Measurements from ENCODE around the gene DDX27.
A peak's percentile ranks its signal among the peaks of the same experiment; 100 is the strongest.
"Not testable (repeated sequence)": the region's sequence is repeated elsewhere in the genome, so short reads cannot be mapped to it uniquely, and the experiment has no call there.

DDX27 gene, protein sequence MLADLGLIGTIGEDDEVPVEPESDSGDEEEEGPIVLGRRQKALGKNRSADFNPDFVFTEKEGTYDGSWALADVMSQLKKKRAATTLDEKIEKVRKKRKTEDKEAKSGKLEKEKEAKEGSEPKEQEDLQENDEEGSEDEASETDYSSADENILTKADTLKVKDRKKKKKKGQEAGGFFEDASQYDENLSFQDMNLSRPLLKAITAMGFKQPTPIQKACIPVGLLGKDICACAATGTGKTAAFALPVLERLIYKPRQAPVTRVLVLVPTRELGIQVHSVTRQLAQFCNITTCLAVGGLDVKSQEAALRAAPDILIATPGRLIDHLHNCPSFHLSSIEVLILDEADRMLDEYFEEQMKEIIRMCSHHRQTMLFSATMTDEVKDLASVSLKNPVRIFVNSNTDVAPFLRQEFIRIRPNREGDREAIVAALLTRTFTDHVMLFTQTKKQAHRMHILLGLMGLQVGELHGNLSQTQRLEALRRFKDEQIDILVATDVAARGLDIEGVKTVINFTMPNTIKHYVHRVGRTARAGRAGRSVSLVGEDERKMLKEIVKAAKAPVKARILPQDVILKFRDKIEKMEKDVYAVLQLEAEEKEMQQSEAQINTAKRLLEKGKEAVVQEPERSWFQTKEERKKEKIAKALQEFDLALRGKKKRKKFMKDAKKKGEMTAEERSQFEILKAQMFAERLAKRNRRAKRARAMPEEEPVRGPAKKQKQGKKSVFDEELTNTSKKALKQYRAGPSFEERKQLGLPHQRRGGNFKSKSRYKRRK

GRCh38 chr20:49219091-49219923 lies at the start of gene DDX27:
Gene DDX27, plus strand, starts transcription at chr20:49219416. Its CDS starts 33 bp downstream, at chr20:49219449.
- DNase-seq, result peak; percentile 98

DNA sequence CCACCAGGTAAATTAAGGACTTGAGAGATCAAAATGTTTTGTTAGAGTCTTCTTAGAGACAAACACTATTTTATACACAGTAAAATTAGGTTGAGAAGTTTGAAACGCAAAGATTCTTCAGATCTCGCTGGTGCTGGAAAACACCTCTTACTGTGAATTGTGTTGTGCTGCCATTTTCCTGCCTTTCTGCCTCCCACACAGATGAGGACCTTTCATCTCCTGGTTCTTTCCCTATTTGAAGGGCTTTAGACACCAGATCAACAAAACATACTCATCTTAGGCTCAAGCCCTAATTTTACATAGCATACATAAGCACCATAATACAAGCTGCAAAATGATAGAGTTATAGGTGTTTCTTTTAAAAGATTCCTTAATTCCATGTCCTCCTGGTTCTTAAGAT lies 49.7 kb upstream of the DDX27 start:
- no peak for DNase-seq

GRCh38 chr20:49170714-49171113 lies 48.5 kb upstream of the DDX27 start:
- no peak for DNase-seq

DNA sequence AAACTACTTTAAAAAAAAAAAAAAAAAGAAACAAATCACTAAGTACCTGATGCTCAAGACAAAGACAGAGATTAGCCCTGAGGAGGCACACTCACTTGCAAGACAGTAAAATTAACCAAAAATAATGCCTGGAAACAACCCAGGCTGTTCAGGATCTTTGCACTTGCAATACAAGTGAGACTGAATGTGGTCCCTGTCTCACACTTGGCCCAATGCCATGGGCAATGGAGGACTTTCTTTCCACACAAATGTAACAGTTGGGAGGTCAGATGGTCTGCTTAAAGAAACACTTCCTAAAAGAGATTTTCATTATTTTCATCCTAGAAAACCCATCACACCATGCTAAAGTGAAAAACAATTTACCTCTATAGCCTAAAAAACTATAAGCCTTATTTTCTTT lies 47.3 kb upstream of the DDX27 start:
- no peak for DNase-seq

DNA sequence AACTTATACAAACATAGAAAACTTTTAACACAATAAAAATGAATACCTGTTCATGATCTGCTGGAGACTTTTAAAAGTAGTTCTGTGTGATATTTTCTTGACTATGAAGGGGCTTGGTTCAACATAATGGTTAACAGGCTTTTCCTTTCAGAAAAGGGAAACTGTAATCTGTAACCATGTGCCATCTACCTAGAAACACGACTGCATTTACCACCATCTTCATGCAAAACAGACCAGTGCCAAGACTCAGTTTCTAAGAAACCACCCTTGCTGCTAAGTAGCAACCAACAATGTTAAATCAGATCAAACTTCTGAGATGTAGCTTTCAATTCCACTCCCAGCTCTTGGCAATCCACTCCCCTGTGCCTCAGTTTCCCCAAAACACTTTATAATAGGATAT lies 46.8 kb upstream of the DDX27 start:
- DNase-seq, result no peak

- DNase-seq, result no peak
These were observed 45.0 kb upstream of the DDX27 start for GRCh38 chr20:49174183-49174582.

GRCh38 chr20:49179368-49180277 lies 39.6 kb upstream of the DDX27 start:
- DNase-seq, result no peak

DNA sequence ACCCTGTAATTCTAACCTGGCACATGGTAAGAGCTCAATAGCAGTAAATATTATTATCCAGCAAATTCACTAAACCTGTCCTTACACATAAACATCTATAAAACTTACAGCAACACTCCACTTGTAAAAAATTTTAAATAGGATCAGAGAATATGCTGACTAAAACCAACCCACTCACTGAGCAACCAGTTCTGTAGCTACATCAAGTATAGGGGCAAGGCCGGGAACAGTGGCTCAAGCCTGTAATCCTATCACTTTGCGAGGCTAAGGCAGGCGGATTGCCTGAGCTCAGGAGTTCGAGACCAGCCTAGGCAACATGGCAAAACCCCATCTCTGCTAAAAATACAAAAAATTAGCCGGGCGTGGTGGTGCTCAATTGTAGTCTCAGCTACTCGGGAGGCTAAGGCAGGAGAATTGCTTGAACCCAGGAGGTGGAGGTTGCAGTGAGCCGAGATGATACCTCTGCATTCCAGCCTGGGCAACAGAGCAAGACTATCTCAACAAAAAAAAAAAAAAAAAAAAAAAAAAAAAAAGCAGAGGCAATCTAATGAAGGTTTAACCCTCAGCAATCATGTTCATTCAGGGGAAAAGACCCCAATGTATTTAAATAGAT lies 37.8 kb upstream of the DDX27 start:
- no peak for DNase-seq

GRCh38 chr20:49183444-49183843 lies 35.8 kb upstream of the DDX27 start:
- no peak for DNase-seq

DNA sequence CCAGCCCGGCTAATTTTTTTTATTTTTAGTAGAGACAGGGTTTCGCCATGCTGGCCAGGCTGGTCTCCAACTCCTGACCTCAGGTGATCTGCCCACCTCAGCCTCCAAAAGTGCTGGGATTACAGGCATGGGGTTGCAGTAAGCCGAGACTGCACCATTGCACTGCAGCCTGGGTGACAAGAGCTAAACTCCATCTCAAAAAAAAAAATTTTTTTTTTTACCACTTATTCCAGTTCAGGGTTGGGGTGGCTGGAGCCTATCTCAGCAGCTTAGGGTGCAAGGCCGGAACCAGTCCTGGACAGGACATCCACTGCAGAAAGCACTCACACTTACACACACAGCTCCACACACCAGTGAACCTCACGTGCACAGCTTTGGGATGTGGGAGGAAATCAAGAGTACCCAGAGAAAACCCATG lies 35.1 kb upstream of the DDX27 start:
- not testable (repeated sequence) for DNase-seq

- DNase-seq, result no peak
These were observed 34.5 kb upstream of the DDX27 start for GRCh38 chr20:49184691-49185070.

GRCh38 chr20:49185071-49185761 lies 34.0 kb upstream of the DDX27 start:
- DNase-seq, result no peak

DNA sequence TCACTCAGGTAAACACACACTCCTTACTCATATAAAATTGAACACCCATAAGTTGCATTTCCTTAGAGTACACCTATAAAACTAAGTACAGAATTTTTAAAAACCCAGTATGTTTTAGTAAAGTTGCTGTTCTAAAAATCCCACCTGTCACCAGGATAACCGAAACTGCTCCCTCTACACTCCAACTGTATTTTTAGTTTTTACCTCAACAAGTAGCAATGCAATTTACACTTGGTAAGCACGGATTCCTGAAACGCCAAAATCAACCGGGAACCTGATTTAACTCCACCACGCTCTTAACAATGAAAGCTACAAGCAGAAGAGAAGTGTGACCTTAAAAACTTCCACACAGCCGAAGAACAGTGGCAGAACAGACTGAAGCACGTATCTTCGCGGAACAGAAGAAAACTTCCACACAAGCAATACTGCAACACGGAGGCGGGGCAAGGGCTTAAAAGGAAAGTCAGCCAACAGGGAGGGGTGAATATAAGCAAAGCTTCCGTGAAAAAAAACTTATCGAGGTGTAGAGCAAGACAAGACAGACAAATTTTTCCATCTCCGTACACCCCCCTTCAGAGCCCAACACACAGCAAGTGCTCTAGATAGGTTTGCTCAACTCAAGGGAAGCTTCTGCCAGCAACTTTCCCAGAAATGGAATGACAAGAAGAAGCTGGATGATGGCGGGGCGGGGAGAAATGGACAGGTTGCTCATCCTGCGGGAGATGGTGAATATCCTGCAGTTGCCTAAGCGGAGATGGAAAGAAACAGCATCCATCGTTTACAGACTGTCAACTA lies 32.5 kb upstream of the DDX27 start:
- DNase-seq, result peak; percentile 81

GRCh38 chr20:49187330-49187850 lies 31.8 kb upstream of the DDX27 start:
- peak; percentile 19 for DNase-seq

- peak; percentile 94 for DNase-seq
These were observed 31.2 kb upstream of the DDX27 start, which contains the start of gene STAU1 for GRCh38 chr20:49187851-49188641. Gene STAU1, minus strand, starts transcription at chr20:49188334. Its CDS starts 22,133 bp downstream, at chr20:49166201.

DNA sequence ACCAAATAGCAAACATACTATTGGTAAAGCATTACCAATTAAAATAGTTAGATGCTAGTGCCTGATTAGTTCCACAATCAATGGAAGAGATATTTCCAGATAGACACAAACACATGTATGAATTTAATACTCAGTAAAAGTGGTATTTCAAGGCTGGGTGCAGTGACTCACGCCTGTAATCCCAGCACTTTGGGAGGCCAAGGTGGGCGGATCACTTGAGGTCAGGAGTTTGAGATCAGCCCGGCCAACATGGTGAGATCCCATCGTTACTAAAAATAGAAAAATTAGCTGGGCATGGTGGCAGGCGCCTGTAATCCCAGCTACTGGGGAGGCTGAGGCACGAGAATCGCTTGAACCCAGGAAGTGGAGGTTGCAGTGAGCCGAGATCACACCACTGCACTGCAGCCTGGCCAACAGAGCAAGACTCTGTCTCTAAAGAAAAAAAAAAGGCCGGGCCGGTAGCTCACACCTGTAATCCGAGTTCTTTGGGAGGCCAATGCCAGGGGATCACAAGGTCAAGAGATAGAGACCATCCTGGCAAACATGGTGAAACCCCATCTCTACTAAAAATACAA lies 26.2 kb upstream of the DDX27 start:
- not testable (repeated sequence) for DNase-seq

DNA sequence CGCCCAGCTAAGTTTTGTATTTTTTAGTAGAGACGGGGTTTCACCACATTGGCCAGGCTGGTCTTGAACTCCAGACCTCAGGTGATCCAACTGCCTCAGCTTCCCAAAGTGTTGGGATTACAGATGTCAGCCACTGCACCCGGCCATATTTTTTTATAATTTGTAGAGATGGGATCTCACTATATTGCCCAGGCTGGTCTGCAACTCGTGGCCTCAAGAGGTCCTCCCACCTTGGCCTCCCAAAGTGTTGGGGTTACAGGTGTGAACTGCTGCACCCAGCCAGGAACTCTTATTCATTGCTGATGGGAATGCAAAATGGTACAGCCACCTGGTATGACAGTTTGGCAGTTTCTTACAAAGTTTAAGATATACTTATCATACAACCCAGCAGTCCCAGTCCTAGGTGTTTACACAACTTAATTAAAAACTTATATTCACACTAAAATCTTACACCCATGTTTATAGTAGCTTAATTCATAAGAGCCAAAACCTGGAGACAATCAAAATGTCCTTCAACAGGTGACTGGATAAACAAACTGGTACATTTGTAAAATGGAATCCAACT lies 19.4 kb upstream of the DDX27 start:
- no peak for DNase-seq

DNA sequence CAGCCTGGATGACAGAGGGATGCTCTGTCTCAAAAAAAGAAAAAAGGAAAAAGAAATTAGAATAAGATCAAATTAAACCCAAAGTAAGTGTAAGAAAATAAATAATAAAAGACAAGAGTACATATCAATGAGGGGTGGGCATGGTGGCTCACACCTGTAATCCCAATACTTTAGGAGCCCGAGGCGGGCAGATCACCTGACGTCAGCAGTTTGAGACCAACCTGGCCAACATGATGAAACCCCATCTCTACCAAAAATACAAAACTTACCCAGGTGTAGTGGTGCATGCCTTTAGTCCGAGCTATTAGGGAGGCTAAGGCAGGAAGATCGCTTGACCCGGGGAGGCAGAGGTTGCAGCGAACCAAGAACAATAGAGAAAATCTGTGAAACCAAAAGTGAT lies 16.2 kb upstream of the DDX27 start:
- DNase-seq, result no peak

Data from CD4-positive, alpha-beta T cell treated with Interleukin-17A for 1 hour (primary cell).